GM23248 (cell line): Measurements from ENCODE around the gene CREBBP.

ENCODE experiments used
- EZH2 ChIP-seq: fragments of 200-600 bp; sonication (generic); IDR thresholded peaks from 2 replicates; pipeline ENCODE4 v1.6.1; 2018; ENCODE audit warnings: antibody characterized with exemption, mild to moderate bottlenecking; ENCODE audit not compliant: insufficient read depth, poor library complexity, severe bottlenecking
- EZH2phosphoT487 ChIP-seq: fragments of 200-600 bp; sonication (generic); IDR thresholded peaks from 2 replicates; pipeline ENCODE4 v1.6.1; 2018; ENCODE audit warnings: antibody characterized with exemption, moderate library complexity, mild to moderate bottlenecking, low read depth; ENCODE audit not compliant: insufficient read depth

- TF ChIP-seq EZH2 = no peak
- TF ChIP-seq EZH2phosphoT487 = no peak
Measured at GRCh38 chr16:3751878-3752277, 128.6 kb downstream of the CREBBP start.
